Pancreas (tissue), 10 donors: ENCODE results near the gene RAB11A. TPM values are rescaled to one million over a fixed set of nuclear protein-coding genes. Genes with fewer than 3 reads are reported as not detected.

Source experiments
- ATAC-seq, 4 donors: fragments of 200-7000 bp; cut with Tn5 transposase; one replicate each; pipeline versions ENCODE4 v1.8.0 to v1.9.1; 2020; ENCODE audit warnings: mild to moderate bottlenecking in 4 of 4, moderate library complexity in 4 of 4
- DNase-seq, 6 donors: peaks; one replicate each; pipeline ENCODE4 v3.0.0-alpha.2; 2020
- FAIRE-seq: peaks from 2 replicates; lab custom pipeline; 2012; peaks lifted over from hg19 to GRCh38; lab: Jason Lieb, UNC
- H3K27ac ChIP-seq, 4 donors: fragments of 200-600 bp; sonication (generic); 1 replicate in 3 of 4; 2 replicates in 1 of 4; pipeline versions ENCODE4 v1.5.0 to v1.8.0; 2020
- H3K27me3 ChIP-seq, 4 donors: fragments of 200-600 bp; one replicate each; pipeline ENCODE4 v1.8.0; 2021
- H3K36me3 ChIP-seq, 3 donors: fragments of 200-600 bp; sonication (generic) in 1 of 3; one replicate each; pipeline versions ENCODE4 v1.5.0 to v1.8.0; 2020 to 2021
- H3K4me1 ChIP-seq, 3 donors: fragments of 200-600 bp; one replicate each; pipeline ENCODE4 v1.8.0; 2021
- H3K4me3 ChIP-seq, 4 donors: fragments of 200-600 bp; sonication (generic) in 2 of 4; one replicate each; pipeline versions ENCODE4 v1.5.0 to v1.8.0; 2020 to 2021
- H3K9me3 ChIP-seq, 4 donors: fragments of 200-600 bp; one replicate each; pipeline ENCODE4 v1.8.0; 2021
- CTCF ChIP-seq, 4 donors: fragments of 200-600 bp; sonication (generic) in 3 of 4; IDR thresholded peaks; one replicate each; pipeline versions ENCODE4 v1.5.0 to v1.8.0; 2021; ENCODE audit warnings: antibody characterized with exemption in 4 of 4
- WGBS, 2 donors: extraction: QIAGEN DNeasy Blood & Tissue Kit; methylation state at CpG; one replicate each; pipeline ENCODE4 v1.1.7; 2013; 5-methylcytosine and 5-hydroxymethylcytosine counted together
- intact Hi-C, 3 donors: fragments of 100-400 bp; cut with DNase I; formaldehyde crosslinking; loops; one replicate each; pipeline versions ENCODE4 v1.11.1 to v1.14.2; 2022
- polyA plus RNA-seq, 2 donors: library from polyadenylated mRNA; stranded (reverse); fragments of 200-250 nt; gene quantifications; one replicate each; pipeline ENCODE4 v1.2.3, GENCODE V29; 2013
- total RNA-seq, 6 donors: library from RNA; stranded (reverse); fragmentation: NEBNext Ultra II Directional in 4 of 6; extraction: Animal tissue kit (Norgen Biotek cat#: 25700) in 4 of 6; gene quantifications; one replicate each; pipeline versions ENCODE4 v1.2.1 to v1.2.4, GENCODE V29; 2021 to 2023
- donor health status: healthy with polysubstance abuse.
- donor health status: DM: no; HTN: no; CAD: no; lungs with moderate emphysema.
- donor health status: DM: no; HTN: no; CAD: no.
- donor health status: control.
- donor health status: control.
- donor health status: Bipolar disorder and iron deficiency.
- donor health status: DM: yes; HTN: yes; CAD: no.
- donor health status: DM: no; HTN: no; CAD: no.
- donor health status: DM: no; HTN: no; CAD: no.
- donor health status: DM: yes; HTN: yes; CAD: no.

The RAB11A gene
- total and polyA plus RNA-seq, 8 donors: 19.8 to 98.4 (median 62.0) TPM

GRCh38 chr15:65881766-65882434 is 12.6 kb downstream of the RAB11A start:
- H3K36me3 ChIP-seq: peaks cover 0 to 35% (median 5%) of the 10 kb centered on the region in 3 donors
- no peak for TF ChIP-seq CTCF (IDR thresholded peaks at IDR 0.05)
- H3K27ac ChIP-seq: no peak overlapping the region
- H3K27me3 ChIP-seq: no peaks in the 10 kb centered on the region
- intact Hi-C loops: no loop called here
- no peak for DNase-seq
- 93 to 95% methylated on average over 3 of the region's 3 CpGs for WGBS, 2 donors
- ATAC-seq: no peak
- peaks cover 0 to 5% (median 0%) of the 10 kb centered on the region in 3 donors for H3K4me1 ChIP-seq
- H3K9me3 ChIP-seq: no peaks in the 10 kb centered on the region
- no peak for FAIRE-seq
- H3K4me3 ChIP-seq: no peak overlapping the region

GRCh38 chr15:65883571-65883970 is 14.3 kb downstream of the RAB11A start:
- Histone ChIP-seq H3K27ac (no peak overlapping the region), H3K27me3 (no peaks in the 10 kb centered on the region), H3K36me3 (peaks cover 0 to 38% (median 0%) of the 10 kb centered on the region in 3 donors), H3K9me3 (no peaks in the 10 kb centered on the region), H3K4me1 (peaks cover 0 to 5% (median 0%) of the 10 kb centered on the region in 3 donors), H3K4me3 (no peak overlapping the region)
- no peak for DNase-seq
- no peak for FAIRE-seq
- TF ChIP-seq CTCF (IDR thresholded peaks at IDR 0.05): no peak
- WGBS, 2 donors: 93 to 95% methylated on average over 6 of the region's 6 CpGs
- ATAC-seq: no peak
- intact Hi-C loops: no loop called here

GRCh38 chr15:65884511-65884910 is 15.2 kb downstream of the RAB11A start:
- intact Hi-C loops: no loop called here
- Histone ChIP-seq H3K4me1 (peaks cover 0 to 5% (median 0%) of the 10 kb centered on the region in 3 donors), H3K27ac (no peak overlapping the region), H3K4me3 (no peak overlapping the region), H3K9me3 (no peaks in the 10 kb centered on the region), H3K36me3 (peaks cover 0 to 35% (median 0%) of the 10 kb centered on the region in 3 donors), H3K27me3 (no peaks in the 10 kb centered on the region)
- TF ChIP-seq CTCF (IDR thresholded peaks at IDR 0.05): no peak
- no peak for ATAC-seq
- FAIRE-seq: no peak
- DNase-seq: no peak

GRCh38 chr15:65885668-65886218 is 16.5 kb downstream of the RAB11A start:
- H3K4me3 ChIP-seq: no peak overlapping the region
- intact Hi-C loops: no loop called here
- peaks cover 0 to 28% (median 0%) of the 10 kb centered on the region in 3 donors for H3K36me3 ChIP-seq
- H3K9me3 ChIP-seq: no peaks in the 10 kb centered on the region
- no peak overlapping the region for H3K27ac ChIP-seq
- ATAC-seq: no peak
- peaks cover 0 to 5% (median 0%) of the 10 kb centered on the region in 3 donors for H3K4me1 ChIP-seq
- FAIRE-seq: no peak
- no peak for DNase-seq
- no peaks in the 10 kb centered on the region for H3K27me3 ChIP-seq
- 68 to 82% methylated on average over 4 of the region's 4 CpGs for WGBS, 2 donors
- no peak for TF ChIP-seq CTCF (IDR thresholded peaks at IDR 0.05)

- FAIRE-seq (no peak), DNase-seq (no peak), ATAC-seq (no peak)
- Histone ChIP-seq H3K36me3 (peaks cover 0 to 28% (median 0%) of the 10 kb centered on the region in 3 donors), H3K9me3 (no peaks in the 10 kb centered on the region), H3K4me1 (peaks cover 0 to 5% (median 0%) of the 10 kb centered on the region in 3 donors), H3K27me3 (no peaks in the 10 kb centered on the region), H3K27ac (no peak overlapping the region), H3K4me3 (no peak overlapping the region)
- no peak for TF ChIP-seq CTCF (IDR thresholded peaks at IDR 0.05)
- intact Hi-C loops: no loop called here
- 89 to 91% methylated on average over 3 of the region's 3 CpGs for WGBS, 2 donors
These were observed 18.3 kb downstream of the RAB11A start for GRCh38 chr15:65887565-65887964.
